RWPE2 (cell line): Measurements from ENCODE around the gene MRPS34.
A peak's percentile ranks its signal among the peaks of the same experiment; 100 is the strongest.

ENCODE experiments used
- ATAC-seq: fragments of 200-7000 bp; cut with Tn5 transposase; 3 replicates; pipeline ENCODE4 v1.9.1; 2021; ENCODE audit warnings: low read depth
- DNase-seq: peaks from one replicate; pipeline ENCODE4 v3.0.0-alpha.2; 2020; ENCODE audit warnings: low spot score
- H3K27ac ChIP-seq: fragments of 450-650 bp; 2 replicates; pipeline ENCODE4 v1.5.1; 2017; ENCODE audit warnings: mild to moderate bottlenecking; ENCODE audit not compliant: poor library complexity, severe bottlenecking
- H3K27me3 ChIP-seq: fragments of 250-450 bp; sonication (Bioruptor Pico); 2 replicates; pipeline ENCODE4 v1.5.1; 2021; ENCODE audit warnings: mild to moderate bottlenecking, moderate library complexity; ENCODE audit not compliant: insufficient read depth, poor library complexity, severe bottlenecking
- H3K36me3 ChIP-seq: fragments of 250-450 bp; sonication (Bioruptor Pico); 2 replicates; pipeline ENCODE4 v1.5.1; 2020; ENCODE audit warnings: low read depth, mild to moderate bottlenecking, moderate library complexity
- H3K4me1 ChIP-seq: fragments of 250-450 bp; sonication (Bioruptor Pico); 2 replicates; pipeline ENCODE4 v1.5.1; 2021; ENCODE audit warnings: mild to moderate bottlenecking, moderate library complexity; ENCODE audit not compliant: insufficient read depth, poor library complexity, severe bottlenecking
- H3K4me3 ChIP-seq: fragments of 250-450 bp; sonication (Bioruptor Pico); 2 replicates; pipeline ENCODE4 v1.5.1; 2021; ENCODE audit warnings: mild to moderate bottlenecking, moderate library complexity; ENCODE audit not compliant: severe bottlenecking
- H3K9me3 ChIP-seq: fragments of 250-450 bp; sonication (Bioruptor Pico); 2 replicates; pipeline ENCODE4 v1.5.1; 2021; ENCODE audit warnings: mild to moderate bottlenecking, moderate library complexity; ENCODE audit not compliant: severe bottlenecking
- CTCF ChIP-seq: fragments of 450-650 bp; IDR thresholded peaks from one replicate; pipeline ENCODE4 v1.5.1; 2017; ENCODE audit warnings: mild to moderate bottlenecking, moderate library complexity; ENCODE audit not compliant: poor library complexity, severe bottlenecking

MRPS34 gene

DNA sequence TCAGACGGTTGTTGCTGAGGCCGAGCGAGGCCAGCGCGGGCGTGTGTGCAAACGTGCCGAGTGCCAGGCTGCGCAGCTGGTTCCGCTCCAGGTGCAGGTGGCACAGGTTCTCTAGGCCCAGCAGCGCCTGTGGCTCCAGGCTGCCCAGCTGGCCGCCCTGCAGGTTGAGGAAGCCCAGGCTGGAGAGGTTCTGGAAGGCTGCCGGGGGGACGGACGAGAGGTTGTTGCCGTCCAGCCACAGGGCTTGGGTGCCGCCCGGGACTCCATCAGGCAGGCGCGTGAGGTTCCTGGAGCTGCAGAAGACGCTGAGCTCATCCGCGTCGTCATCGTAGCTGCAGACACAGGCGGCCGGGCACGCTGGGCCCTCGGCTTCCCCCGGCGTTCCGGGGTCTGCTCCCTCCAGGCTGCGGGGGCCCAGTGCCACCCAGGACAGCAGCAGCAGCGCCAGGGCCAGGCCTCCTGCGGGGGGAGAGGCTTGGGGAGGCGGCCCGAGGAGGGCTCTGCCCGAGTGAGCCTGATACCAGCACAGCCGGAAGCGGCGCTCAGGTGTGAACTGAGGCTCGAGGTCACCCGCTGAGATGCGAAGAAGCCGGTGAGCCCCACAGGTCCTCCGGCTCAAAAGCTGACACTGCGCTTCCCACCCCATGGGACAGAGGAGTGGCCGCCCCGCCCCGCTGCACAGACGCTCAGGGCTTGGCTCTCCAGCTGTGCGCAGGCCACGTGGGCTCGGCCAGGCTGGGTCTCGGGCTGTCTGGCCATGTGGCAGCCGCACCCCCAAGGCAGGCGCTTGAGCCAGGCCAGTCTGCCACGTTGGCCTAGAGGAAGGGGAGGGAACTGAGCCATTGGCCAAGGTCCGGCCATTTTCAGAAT, 19.2 kb upstream of the MRPS34 start:
- Histone ChIP-seq H3K4me1 (no peaks in the 10 kb centered on the region), H3K9me3 (no peaks in the 10 kb centered on the region), H3K27ac (no peak overlapping the region), H3K36me3 (peaks cover 25% of the 10 kb centered on the region), H3K4me3 (no peak overlapping the region), H3K27me3 (no peaks in the 10 kb centered on the region)
- no peak for TF ChIP-seq CTCF
- ATAC-seq = no peak
- DNase-seq = peak; percentile 71

DNA sequence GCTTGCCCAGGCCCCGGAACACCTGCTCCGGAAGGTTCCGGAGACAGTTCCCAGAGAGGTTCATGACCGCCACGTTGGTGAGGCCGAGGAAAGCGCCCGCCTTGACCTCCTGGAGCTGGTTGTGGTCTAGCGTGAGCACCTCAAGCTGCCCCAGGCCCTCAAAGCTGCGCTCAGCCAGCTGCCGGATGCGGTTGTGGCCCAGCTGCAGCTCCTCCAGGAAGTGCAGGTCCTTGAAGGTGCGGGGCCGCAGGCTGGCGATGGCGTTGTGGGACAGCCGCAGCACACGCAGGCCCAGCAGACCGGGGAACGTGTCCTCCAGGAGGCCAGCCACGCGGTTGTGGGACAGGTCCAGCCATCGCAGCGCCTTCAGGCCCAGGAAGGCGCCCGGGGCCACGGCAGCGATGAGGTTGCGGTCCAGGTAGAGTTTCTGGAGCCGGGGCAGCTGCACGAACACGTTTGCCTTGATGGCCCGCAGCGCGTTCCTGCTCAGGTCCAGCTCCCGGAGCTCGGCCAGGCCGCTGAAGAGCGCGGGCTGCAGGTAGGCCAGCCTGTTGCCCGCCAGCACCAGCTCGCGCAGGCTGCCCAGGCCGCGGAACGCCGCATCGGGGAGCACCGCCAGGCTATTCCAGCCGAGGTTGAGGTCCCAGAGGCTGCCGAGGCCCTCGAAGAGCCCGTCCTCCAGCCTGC, 18.5 kb upstream of the MRPS34 start:
- Histone ChIP-seq H3K27ac (no peak overlapping the region), H3K36me3 (peaks cover 25% of the 10 kb centered on the region), H3K9me3 (no peaks in the 10 kb centered on the region), H3K4me3 (no peak overlapping the region), H3K4me1 (no peaks in the 10 kb centered on the region), H3K27me3 (no peaks in the 10 kb centered on the region)
- DNase-seq = peak; percentile 63
- no peak for ATAC-seq
- no peak for TF ChIP-seq CTCF

DNA sequence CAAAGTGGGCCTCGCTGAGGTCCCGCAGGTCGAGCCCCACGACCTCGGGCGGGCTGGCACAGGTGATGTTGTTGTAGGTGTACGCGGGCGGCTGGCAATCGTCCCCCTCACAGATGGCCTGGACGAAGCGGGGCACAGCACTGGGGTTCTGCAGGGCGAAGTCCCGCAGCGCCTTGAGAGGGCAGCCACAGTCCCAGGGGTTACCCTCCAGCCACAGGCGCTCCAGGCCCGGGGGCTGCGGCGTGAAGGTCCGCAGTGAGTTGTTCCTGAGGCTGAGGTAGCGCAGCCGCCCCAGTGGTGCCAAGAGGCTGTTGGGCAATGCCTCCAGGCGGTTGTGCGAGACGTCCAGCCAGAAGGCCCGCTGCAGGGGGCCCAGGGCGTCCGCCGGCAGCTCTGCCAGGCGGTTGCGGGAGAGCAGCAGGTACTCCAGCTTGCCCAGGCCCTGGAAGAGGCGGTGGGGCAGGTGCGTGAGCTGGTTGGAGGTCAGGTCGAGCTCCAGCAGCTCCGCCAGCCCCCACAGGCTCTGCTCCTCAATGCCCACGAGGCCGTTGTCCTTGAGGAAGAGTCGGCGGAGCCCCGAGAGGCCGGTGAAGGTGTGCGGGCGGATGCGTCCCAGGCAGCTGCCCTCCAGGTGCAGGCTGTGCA, 17.8 kb upstream of the MRPS34 start:
- no peak for ATAC-seq
- Histone ChIP-seq H3K4me1 (no peaks in the 10 kb centered on the region), H3K27me3 (no peaks in the 10 kb centered on the region), H3K9me3 (no peaks in the 10 kb centered on the region), H3K4me3 (no peak overlapping the region), H3K36me3 (peaks cover 25% of the 10 kb centered on the region), H3K27ac (no peak overlapping the region)
- TF ChIP-seq CTCF = no peak
- DNase-seq = peak; percentile 63

GRCh38 chr16:1790261-1790610, 17.3 kb upstream of the MRPS34 start:
- H3K36me3 ChIP-seq = peaks cover 26% of the 10 kb centered on the region
- no peak overlapping the region for H3K27ac ChIP-seq
- H3K4me3 ChIP-seq = no peak overlapping the region
- H3K4me1 ChIP-seq = no peaks in the 10 kb centered on the region
- DNase-seq = no peak
- no peaks in the 10 kb centered on the region for H3K9me3 ChIP-seq
- no peak for TF ChIP-seq CTCF
- no peak for ATAC-seq
- no peaks in the 10 kb centered on the region for H3K27me3 ChIP-seq
